OCI-LY1 (cell line): ENCODE measurements around the gene HDAC2.

ENCODE experiments used
- EZH2 ChIP-seq: fragments of 200-600 bp; sonication (generic), shearing (Covaris generic); IDR thresholded peaks from 2 replicates; pipeline ENCODE4 v1.8.0; 2017; ENCODE audit warnings: borderline replicate concordance, mixed run types, mild to moderate bottlenecking, antibody characterized with exemption, low read length, moderate library complexity, mixed read lengths
- TF ChIP-seq, protein P1 (sequence below): fragments of 200-600 bp; sonication (generic), shearing (Covaris generic); IDR thresholded peaks from 2 replicates; pipeline ENCODE4 v1.5.1; 2017; ENCODE audit warnings: mild to moderate bottlenecking, antibody characterized with exemption, low read length, moderate library complexity, mixed read lengths

DNA sequence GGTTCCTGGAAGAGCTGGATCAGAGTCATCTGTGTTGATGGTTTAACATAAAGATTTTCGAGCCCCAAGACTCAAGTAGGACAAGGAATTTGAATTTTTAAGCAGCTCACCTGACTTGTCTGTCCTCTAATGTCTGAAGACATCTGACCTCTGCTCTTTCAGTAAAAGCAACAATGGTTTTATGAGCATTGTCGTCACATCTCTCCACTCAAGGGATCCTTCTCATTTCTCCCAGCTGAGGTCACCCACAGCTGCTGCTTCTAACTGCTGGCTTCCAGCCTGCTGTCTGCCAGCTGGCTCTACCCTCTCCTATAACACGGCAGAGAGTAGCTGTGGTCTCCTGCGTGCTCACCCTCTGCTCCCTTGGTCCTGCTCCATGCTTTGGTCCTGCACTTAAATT lies 24.7 kb upstream of the HDAC2 start:
- TF ChIP-seq, protein P1, sequence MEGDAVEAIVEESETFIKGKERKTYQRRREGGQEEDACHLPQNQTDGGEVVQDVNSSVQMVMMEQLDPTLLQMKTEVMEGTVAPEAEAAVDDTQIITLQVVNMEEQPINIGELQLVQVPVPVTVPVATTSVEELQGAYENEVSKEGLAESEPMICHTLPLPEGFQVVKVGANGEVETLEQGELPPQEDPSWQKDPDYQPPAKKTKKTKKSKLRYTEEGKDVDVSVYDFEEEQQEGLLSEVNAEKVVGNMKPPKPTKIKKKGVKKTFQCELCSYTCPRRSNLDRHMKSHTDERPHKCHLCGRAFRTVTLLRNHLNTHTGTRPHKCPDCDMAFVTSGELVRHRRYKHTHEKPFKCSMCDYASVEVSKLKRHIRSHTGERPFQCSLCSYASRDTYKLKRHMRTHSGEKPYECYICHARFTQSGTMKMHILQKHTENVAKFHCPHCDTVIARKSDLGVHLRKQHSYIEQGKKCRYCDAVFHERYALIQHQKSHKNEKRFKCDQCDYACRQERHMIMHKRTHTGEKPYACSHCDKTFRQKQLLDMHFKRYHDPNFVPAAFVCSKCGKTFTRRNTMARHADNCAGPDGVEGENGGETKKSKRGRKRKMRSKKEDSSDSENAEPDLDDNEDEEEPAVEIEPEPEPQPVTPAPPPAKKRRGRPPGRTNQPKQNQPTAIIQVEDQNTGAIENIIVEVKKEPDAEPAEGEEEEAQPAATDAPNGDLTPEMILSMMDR = no peak
- TF ChIP-seq EZH2 = no peak
